Hematopoietic multipotent progenitor cell treated with erythropoietin and hydrocortisone succinate and interleukin-3 and kit ligand, for 8 days (in vitro differentiated cells): ENCODE measurements around the gene SGIP1.
"Not testable (repeated sequence)": the region's sequence is repeated elsewhere in the genome, so short reads cannot be mapped to it uniquely, and the experiment has no call there.

Experiments
- DNase-seq: peaks from one replicate; pipeline ENCODE4 v3.0.0-alpha.2; 2015

The SGIP1 gene

DNA sequence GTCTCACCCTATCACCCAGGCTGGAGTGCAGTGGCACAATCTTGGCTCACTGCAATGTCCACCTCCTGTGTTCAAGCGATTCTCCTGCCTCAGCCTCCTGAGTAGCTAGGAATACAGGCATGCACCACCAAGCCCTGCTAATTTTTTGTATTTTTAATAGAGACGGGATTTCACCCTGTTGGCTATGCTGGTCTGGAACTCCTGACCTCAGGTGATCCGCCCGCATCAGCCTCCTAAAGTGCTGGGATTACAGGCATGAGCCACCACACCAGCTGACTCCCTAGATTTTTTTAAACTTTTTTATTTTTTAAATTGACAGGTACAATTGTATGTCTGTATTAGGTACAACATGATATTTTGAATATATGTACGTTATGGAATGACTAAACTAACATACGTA lies 200.6 kb downstream of the SGIP1 start:
- DNase-seq, result not testable (repeated sequence)

DNA sequence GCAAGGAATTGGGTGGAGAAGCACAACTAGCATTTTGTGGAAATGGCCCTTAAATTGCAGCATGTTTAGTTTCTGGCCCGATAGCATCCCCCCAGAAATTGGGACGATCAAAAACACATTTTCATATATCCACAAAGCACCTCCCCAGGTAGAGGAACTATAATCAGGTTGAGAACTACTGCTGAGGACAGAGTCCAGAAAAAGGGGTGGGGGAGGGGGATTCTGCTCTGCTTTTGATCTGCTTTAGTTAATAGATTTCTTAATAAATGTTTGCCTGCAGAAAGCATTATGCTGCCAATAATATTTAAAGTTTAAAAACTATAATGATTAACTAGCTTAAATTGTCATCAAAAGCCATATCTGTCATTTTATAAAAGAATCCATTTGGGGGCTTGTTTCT lies 203.9 kb downstream of the SGIP1 start:
- no peak for DNase-seq

DNA sequence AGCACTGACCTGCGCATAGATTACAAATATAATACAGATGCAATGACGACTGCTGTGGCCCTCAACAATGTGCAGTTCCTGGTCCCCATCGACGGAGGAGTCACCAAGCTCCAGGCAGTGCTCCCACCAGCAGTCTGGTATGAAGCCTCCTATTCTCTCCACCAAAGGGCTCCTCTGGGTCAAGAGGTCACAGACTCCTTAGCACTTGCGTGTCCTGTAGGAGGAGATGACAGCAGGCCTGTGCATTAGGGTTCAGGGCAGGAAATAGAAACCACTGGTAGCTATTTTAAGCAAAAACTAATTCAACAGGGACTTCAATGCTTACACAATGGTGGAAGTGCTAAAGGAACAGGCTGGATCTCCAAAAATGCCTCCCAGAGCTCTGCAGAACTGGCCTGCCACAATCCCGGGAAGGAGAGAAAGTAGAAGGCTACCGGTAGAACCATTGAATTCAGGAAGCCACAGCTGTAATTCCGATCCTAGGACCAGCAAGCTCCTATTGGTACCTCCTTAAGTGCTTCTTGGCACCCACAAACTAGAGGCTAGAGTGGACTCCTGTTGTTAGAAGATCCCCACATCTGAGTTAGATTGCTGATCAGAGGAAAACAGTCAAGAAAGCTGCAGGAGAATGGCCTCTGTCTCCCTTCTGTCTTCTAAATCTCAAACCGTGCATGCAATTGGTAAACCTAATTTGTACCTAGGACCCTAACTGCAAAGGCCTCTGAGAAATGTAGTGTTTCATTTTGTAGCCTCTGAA lies 205.6 kb downstream of the SGIP1 start:
- DNase-seq, result no peak

DNA sequence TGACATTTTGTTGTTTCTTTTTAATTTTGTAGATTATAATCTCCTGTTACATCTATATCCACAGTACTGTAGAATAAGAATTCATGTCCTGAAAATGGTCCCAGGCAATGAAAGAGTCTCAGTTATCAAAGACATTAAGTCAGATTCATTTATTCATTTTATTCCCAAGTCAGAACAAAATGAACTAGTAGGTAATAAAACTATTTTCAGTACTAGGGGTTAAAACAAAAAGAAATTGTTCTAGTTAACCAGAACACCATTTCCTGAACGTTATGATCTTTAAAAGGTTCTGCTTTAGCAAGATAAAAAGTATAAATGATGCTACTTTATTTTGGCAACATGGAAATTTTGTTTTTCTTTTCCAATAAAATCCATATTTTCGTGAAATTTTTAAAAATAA lies 211.5 kb downstream of the SGIP1 start:
- DNase-seq, result no peak

DNA sequence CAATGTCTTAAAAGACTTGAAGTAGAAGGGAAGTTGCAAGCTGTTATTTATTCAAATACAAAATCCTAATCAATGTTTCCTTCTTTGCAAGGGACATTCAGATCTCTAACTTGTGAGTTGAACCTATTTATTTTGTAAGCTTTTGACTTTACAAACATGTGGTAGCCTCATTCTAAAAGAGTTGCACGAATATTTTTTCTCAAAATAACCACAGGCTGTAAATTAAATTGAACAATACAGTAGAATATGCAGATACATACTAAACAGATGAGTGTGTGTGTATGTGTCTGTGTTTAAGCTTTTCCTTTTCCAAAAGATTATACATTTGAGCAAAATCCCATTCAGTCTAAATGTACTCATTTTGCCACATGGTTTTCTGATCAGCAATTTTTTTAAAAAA lies 213.5 kb downstream of the SGIP1 start:
- DNase-seq, result no peak

DNA sequence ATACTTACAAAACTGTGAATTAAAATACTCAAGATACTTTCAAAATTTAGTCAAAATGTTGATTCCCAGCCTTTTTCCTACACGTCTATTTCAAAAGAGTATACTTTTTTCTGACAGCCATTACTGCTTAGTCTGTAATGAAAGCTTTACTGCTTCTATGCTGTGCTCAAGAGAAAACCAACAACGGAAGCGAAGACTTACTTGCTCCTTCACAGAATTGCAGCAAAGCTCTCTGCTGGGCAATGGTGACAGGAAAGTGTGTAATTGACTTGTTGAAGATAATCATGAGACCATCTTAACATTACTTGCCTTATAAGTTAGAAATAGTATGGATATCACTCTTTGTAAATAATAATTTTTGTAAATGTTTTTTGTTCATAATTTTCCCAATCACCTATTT lies 216.6 kb downstream of the SGIP1 start:
- DNase-seq, result no peak

DNA sequence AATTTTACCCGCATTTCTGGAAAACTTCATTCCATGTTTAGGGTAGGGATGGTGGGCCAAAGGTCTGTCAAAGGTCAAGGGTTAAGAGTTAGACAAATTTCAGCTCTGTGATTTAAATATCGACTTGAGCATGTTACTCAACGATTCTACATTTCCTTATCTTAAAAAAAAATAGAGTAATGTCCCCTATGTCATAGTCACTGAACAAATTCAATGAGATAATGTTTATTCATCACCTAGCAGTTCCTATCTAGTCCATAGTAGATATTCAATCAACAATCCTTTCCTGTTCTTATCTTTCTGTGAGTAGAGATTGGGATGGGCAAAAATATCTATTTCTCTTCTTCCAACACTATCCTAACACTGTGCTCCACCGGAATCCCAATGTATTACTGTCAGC lies 217.2 kb downstream of the SGIP1 start:
- DNase-seq, result no peak

DNA sequence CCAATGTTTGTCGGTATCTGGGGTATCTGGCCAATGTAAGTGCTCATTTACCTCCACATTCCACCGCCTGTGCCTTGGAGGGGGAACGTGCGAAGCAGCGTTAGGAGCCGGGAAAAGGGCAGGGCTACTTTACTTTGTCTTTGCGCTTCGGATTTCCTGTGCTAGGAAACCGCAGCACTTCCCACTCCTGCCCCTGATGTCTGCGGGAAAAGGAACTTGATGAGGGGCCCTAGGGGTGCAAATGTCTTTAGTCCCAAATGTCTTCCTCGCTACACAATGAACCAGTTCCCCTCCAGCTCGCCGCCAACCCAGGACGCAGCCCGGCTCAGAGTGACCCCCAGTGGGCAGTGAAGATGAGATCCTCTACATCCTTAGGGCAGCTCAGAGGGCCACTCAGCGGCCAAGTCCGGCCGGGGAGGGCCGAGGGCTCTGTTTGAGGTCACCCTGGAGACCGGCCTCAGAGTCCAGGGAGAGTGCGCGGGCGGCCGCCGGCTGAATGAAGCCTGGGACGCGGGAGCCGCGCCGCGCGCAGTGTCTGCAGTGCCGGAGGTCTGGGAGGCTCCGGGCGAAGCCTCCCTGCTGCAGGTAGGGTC lies 218.1 kb downstream of the SGIP1 start, which contains the start of gene DYNLT5:
Gene DYNLT5, plus strand, starts transcription at position 460 of the 593 bp plus-strand sequence. CDS start 2,200 bp downstream, outside the sequence.
- DNase-seq, result peak; percentile 31

DNA sequence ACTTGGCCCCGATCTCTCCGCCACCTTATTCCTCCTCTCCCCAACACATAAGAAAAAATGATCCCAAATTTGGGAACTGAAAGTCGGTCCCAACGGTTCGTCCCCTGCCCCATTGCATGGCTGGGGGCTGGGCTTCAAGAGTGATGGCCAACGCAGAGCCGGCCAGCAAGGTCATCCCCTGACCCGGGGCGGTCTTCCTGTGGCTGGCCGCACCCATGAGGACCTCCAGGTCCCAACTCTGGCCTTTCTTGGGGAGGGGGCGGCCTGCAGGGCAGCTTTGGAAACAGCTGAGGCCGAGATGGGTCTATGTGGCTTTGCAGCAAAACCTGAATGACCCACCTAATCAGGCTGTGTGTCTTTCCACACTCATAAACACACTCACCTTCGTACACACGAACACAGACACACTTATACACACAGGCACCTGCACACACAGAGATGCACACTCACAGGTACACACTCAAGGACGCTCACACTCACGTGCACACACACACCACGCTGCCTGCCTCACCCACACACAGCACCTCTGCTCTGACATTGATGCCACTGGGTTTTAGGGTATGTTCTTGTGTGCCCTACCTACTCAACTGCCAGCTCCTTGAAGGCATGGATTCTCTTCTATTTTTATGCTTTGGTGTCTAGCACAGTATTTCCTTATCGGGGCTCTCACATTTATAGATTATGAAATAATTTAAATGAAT lies 218.9 kb downstream of the SGIP1 start:
- DNase-seq, result peak; percentile 11

DNA sequence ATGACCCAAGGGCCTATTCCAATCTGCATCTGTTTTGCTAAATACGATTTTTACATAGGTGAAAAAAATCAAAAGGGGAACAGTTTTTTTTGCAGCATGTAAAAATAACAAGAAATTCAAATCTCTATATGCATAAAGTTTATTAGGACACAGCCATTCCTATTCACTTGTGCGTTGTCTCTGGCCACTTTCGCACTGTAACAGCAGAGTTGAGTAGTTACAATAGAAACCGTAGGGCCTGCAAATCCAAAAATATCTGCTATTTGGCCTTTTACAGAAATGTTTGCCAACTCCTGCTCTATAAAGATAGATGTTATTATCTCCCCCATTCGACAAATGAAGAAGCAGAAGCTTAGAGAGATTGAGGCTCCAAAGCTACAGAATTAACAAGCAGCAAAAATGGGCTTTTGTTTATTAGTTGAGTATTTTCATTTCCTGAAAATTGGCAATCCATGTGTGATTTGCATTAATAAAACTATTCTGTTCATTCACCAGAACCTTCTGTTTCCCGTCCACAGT lies 223.8 kb downstream of the SGIP1 start:
- DNase-seq, result peak; percentile 54

DNA sequence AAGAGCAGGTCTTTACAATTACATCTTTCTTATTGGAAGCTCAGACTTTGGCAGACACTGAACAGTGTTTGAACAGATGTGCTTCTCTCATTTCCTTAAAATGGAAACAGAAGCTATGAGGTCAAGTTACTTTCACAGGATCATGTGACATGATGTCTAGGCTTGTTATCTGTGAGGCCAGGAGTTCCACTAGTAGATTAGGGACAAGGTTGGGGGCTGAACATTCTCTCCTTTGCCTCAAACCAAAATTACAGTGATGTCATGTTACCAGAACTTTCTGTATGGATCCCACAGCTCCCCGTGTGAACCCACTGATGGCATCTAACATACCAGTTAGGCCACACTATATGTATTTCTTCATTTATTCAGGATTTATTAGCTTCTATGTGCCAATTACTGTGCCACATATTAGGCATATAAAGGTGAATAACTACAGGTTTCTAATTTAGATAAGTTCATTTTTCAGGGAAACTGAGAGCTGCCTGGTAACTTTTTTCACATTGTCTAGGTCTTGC lies 224.3 kb downstream of the SGIP1 start:
- peak; percentile 89 for DNase-seq

DNA sequence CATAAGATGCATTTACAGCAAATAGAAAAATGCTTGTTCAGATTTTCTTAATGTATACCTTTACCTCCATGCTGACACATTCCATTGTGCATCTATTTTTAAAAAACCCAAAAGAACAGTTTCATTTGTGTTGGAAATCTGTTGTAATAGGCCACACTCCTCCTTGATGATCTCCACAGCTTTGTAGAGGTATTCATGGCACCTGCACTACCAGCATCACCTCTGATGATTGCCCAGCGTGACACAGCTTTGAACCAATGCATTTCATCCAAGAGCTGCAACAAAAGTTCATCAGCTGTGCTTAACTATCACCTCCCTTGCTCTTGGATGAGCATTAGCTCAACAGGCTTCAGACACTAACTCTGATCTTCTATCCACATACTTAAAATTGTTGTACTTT lies 226.6 kb downstream of the SGIP1 start:
- no peak for DNase-seq

DNA sequence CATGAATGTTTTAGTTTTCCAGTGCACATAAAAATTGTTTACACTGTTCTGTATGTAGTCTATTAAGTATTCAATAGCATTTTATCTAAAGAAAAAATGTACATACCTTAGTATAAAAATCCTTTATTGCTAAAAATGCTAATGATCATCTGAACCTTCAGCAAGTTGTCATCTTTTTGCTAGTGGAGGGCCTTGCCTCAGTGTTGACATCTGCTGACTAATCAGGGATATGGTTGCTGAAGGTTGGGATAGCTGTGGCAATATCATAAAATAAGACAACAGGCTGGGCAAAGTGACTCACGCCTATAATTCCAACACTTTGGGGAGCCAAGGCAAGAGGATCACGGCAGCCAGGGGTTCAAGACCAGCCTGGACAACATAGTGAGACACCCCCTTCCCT lies 227.3 kb downstream of the SGIP1 start:
- no peak for DNase-seq

DNA sequence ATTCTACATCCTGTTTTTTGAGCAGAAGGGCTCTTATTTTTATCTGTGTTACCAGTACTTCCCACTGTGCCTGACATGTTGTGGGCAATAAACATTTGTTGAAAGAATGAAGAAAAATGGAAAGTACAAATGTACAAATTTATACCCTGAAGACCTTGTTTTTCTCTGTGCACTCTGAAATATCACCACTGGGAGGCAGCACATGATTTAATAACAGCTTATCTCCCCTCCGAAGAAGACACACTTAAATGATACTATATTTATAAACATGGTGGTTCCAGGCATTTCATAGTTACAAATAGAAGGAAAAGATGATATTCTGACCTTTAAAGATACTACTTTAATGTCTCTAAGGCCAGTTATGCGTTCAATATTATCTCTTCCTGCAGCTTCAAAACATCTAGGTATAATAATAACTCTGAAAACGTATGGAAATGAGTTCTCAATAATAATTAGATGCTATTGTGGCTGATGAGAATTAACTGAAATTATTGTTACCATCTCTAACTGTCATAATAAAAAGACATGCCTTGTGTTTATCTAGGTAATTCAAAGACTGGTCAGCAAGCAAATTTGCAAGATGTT lies 231.1 kb downstream of the SGIP1 start:
- DNase-seq, result peak; percentile 84

DNA sequence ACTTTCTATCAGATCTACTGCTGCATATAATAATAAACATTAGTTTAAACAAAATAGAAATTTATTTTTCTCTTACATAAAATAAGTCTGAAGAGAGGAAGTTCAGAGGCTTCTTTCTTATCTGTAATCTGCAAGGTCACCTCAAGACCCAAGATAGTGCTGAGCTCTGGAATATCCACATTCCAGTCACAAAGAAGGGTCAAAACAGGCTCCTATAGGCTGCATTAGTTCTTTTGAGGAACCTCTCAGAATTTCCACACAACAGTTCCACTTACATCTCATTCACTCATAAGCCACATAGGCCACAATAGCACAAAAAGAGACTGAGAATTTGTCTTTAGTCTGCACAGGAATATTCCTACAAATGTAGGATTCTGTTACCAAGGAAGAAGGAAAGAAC lies 233.7 kb downstream of the SGIP1 start:
- no peak for DNase-seq

DNA sequence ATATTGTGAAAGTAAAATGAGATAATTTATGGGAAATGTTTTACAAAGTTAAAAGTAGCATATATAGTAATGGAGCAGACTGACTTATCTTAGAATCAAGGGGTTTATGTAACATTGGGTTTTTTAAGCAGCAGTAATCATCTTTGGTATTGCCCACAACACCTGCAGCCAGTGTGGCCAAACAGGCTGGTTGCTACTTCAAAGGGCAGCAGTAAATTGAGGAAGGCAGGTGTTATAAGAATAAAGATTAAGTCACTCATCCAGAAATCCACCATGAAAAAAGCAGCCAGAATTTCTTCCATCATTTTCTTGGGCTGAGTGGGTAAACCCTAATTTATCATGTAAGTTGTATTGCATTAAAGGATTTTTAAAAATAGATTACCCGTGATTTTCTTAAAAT lies 235.0 kb downstream of the SGIP1 start:
- DNase-seq, result no peak

DNA sequence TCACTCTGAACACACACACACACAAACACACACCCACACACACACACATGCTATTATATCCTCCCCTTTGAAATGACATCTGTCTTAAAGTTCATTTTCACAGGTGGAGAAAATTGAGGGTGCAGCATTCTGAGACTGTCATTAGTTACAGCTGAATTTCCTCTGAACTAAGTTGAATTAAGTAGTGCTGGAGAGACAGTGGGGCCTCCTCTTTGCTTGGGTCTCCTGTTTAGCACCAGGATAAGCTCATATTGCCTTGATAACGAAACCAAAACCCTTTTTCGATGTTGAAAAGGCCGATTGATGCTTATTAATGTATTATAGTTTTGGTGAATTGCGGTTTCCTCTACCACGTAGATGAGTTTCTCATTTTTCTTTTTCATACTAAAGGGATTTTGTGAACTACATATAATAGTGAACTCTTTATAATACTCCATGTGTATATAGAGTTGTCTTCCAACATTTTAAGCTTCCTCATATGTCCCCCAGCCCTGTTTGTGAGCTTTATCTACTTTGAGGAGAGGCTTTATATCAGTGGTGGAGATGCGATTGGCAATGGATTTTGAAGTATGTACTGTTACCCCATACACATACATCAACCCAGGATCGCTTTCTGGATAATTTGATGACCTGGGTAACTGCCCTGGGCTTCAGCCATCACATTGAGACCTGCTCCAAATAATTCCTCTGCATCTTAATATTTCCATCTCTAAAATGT lies 235.7 kb downstream of the SGIP1 start:
- DNase-seq, result no peak

DNA sequence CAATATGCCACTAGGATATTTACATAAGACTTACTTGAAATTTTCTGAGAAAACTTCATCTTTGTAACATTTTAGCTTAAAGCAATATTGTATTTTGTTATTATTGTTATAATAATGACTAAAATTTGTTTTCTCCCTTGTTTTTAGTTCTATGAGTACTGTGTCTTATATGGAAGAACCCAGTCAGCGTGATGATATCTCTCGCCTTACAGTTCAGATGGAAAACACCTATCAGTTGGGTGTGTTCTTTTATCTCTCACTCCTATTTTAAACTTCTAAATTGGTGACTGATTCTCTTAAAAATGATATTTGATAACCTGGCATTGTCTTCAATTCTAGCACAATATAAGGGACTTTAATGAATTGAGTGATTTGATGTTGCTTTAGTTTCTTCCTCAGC lies 236.3 kb downstream of the SGIP1 start:
- no peak for DNase-seq

DNA sequence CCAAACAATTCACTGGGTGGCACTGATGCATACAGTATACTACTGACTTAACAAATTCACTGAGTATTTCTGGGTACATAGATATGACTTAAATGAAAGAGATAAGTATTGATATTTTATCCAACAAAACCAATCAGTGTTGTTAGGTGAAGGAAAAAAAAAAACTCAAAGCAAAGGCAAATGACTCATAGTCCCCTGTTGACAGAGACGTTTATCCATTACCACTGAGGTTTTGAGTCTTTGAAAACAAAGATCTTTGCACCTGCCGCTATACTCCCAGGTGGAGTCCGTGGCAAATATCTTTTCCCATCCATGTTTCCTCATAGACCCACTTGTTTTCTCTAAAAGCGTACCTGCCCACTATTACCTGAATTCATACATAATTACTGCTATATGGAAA lies 236.7 kb downstream of the SGIP1 start:
- DNase-seq, result no peak

DNA sequence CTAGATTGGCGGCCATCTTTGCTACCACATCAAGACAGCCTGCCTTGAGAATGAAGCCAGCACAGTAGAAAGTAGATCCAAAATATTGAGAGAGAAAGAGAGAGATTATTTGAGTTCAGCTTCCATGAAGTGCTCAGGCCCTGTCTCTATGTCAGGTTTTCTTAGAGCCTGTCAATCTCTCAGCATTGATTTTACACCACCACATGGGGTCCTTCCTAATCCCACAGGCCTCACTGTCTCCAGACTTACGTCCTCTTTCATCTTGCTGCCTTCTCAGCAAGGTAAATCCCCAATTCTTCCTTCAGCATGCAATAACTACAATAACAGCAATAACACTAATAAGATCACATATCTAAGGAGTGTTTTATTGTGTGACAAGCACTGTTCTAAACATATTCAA lies 239.3 kb downstream of the SGIP1 start:
- no peak for DNase-seq

DNA sequence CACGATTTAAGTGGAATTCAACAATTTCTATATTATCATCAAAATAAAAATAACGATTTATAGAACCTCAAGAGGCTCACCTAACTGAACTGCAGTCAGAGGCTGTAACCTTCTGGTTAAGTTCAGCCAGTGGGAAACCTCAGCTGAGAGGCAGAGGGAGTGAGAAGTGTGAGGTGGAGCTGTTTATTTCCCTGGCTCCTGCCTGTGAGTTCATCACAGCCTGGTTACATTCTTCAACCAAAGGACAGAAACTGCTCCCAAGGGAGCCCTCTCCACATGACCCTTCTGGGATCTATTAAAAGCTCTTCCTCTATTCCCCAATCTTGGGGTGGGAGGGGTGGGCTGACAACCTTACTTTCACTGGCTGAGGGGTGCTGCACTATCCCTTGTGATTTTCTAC lies 240.5 kb downstream of the SGIP1 start:
- no peak for DNase-seq

DNA sequence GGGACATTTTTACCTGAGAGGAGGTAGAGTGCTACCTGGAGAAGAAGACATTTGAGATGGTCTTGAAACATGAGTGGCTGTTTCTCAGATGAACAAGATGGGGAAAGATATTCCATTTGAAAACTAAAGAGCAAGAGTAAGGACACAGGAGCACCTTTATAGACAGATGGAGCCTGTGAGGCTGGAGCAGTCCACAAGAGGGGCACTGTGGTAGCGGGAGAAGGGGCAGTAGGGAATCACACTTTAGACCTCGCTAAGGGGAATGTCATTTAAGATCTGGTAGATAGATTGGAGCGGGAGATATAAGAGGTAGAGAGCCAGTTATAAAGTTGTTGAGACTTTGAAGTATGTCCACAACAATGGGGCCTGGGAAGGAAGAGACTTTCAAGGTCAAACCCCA lies 241.7 kb downstream of the SGIP1 start:
- DNase-seq, result no peak

DNA sequence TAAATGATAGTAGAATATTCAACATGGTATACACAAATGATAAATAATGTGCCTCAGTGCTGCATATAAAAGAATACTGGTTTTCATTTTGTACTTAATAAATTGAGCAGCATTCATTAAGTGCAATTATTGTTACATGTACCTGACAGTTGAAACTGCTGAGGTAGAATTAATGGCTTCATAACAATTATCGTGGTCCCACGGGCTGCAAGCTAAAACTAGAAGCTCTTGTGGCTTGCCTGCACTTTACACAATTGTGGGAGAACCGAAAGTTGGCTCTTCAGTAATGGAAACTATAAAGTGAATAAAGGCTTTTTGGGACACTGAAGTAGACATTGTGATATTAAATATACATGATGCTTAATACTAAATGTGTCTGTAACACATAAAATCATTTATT lies 243.9 kb downstream of the SGIP1 start:
- no peak for DNase-seq
